Measurements from ENCODE around the gene CBLB.

CBLB gene

DNA sequence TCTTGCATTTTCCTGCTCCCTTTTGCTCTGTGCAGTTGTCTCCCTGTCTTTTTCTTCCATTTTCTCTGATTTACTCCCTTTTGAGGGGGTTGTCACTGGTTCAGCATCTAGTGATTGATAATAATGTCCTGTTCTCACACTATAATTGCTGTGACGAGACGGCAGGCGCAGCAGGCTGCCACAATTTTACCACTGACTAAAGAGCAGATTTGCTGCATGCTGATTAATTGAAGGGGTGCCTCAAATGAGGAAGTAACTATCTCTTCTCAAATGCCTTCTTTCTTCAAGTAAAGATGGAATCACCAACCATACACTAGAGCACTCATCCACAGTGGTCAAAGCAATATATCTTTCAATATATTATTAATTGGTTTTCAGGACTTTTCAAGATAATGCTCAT lies 219.3 kb downstream of the CBLB start:
- no peak overlapping the region for H3K23ac ChIP-seq (ENCODE audit: low read length)
- no peak overlapping the region for H3K9ac ChIP-seq (ENCODE audit: low read length)
- H2BK5ac ChIP-seq (ENCODE audit: low read depth, low read length, poor library complexity) = no peak overlapping the region
- H3K4me2 ChIP-seq (ENCODE audit: low read length) = no peak overlapping the region
- H2AK5ac ChIP-seq (ENCODE audit: low read length) = no peak overlapping the region
- H3K36me3 ChIP-seq (ENCODE audit: control insufficient read depth in 1 of 2, insufficient read depth in 2 of 2, low read length in 2 of 2) = no peaks in the 10 kb centered on the region
- H3K4ac ChIP-seq (ENCODE audit: low read depth, low read length) = no peak overlapping the region
- H3K79me1 ChIP-seq (ENCODE audit: low read length) = no peaks in the 10 kb centered on the region
- no peaks in the 10 kb centered on the region for H3K27me3 ChIP-seq (ENCODE audit: insufficient read depth, low read length)
- DNase-seq = no peak
- H2BK12ac ChIP-seq (ENCODE audit: low read length) = no peak overlapping the region
- H3K9me3 ChIP-seq (ENCODE audit: insufficient read depth, low read depth, low read length) = no peaks in the 10 kb centered on the region
- no peak overlapping the region for H3K14ac ChIP-seq (ENCODE audit: low read length)
- no CpG with 5 or more reads among the region's 3 CpGs for WGBS (ENCODE audit: extremely low coverage, insufficient coverage, insufficient read length)
- no peak overlapping the region for H3K4me3 ChIP-seq (ENCODE audit: low read depth, low read length)
- H4K8ac ChIP-seq (ENCODE audit: low read depth, low read length) = no peak overlapping the region
- no peak overlapping the region for H3K27ac ChIP-seq (ENCODE audit: low read depth, low read length)
- no peak overlapping the region for H4K12ac ChIP-seq (ENCODE audit: low read depth, low read length)
- no peak overlapping the region for H2AFZ ChIP-seq (ENCODE audit: insufficient read depth, low read length, poor library complexity)
- H3K4me1 ChIP-seq (ENCODE audit: control insufficient read depth in 1 of 2, insufficient read depth in 2 of 2, low read length in 2 of 2) = peaks cover 0 to 3% of the 10 kb centered on the region in 2 experiments
- H4K91ac ChIP-seq (ENCODE audit: low read depth, low read length) = no peak overlapping the region
- H3K18ac ChIP-seq (ENCODE audit: low read length) = no peak overlapping the region
- no peak overlapping the region for H2BK120ac ChIP-seq (ENCODE audit: insufficient read depth, low read length, poor library complexity)
- no peaks in the 10 kb centered on the region for H3K79me2 ChIP-seq (ENCODE audit: control insufficient read depth, insufficient read depth, low read length, poor library complexity)

DNA sequence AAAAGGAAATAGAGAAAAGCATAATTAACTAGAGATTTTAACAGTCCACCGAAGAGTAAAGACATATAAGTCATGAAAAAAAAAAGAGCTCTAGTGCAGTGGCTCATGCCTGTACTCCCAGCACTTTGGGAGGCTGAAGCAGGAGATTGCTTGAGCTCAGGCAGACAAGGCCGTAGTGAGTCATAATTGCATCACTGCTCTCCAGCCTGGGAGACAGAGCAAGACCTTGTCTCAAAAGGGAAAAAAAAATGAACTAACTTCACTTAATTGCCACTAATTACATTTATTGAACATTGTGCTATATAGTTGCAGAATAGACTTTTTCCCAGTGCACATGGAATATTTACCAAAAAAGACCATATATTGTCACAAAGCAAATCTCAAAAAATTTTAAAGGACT lies 221.8 kb downstream of the CBLB start:
- Histone ChIP-seq H2BK12ac (ENCODE audit: low read length) (no peak overlapping the region), H3K9ac (ENCODE audit: low read length) (no peak overlapping the region), H3K4me2 (ENCODE audit: low read length) (no peak overlapping the region), H3K9me3 (ENCODE audit: insufficient read depth, low read depth, low read length) (no peaks in the 10 kb centered on the region), H3K18ac (ENCODE audit: low read length) (no peak overlapping the region), H2BK120ac (ENCODE audit: insufficient read depth, low read length, poor library complexity) (no peak overlapping the region), H3K27me3 (ENCODE audit: insufficient read depth, low read length) (no peaks in the 10 kb centered on the region), H3K27ac (ENCODE audit: low read depth, low read length) (no peak overlapping the region), H2BK5ac (ENCODE audit: low read depth, low read length, poor library complexity) (no peak overlapping the region), H3K79me2 (ENCODE audit: control insufficient read depth, insufficient read depth, low read length, poor library complexity) (no peaks in the 10 kb centered on the region), H2AK5ac (ENCODE audit: low read length) (no peak overlapping the region), H3K36me3 (ENCODE audit: control insufficient read depth in 1 of 2, insufficient read depth in 2 of 2, low read length in 2 of 2) (no peaks in the 10 kb centered on the region), H3K79me1 (ENCODE audit: low read length) (no peaks in the 10 kb centered on the region), H3K4ac (ENCODE audit: low read depth, low read length) (no peak overlapping the region), H3K4me1 (ENCODE audit: control insufficient read depth in 1 of 2, insufficient read depth in 2 of 2, low read length in 2 of 2) (peaks cover 0 to 3% of the 10 kb centered on the region in 2 experiments), H4K91ac (ENCODE audit: low read depth, low read length) (no peak overlapping the region), H3K23ac (ENCODE audit: low read length) (no peak overlapping the region), H3K14ac (ENCODE audit: low read length) (no peak overlapping the region), H4K8ac (ENCODE audit: low read depth, low read length) (no peak overlapping the region), H2AFZ (ENCODE audit: insufficient read depth, low read length, poor library complexity) (no peak overlapping the region), H4K12ac (ENCODE audit: low read depth, low read length) (no peak overlapping the region), H3K4me3 (ENCODE audit: low read depth, low read length) (no peak overlapping the region)
- peak; percentile 61 to 71 for DNase-seq
- no CpG with 5 or more reads among the region's 2 CpGs for WGBS (ENCODE audit: extremely low coverage, insufficient coverage, insufficient read length)

DNA sequence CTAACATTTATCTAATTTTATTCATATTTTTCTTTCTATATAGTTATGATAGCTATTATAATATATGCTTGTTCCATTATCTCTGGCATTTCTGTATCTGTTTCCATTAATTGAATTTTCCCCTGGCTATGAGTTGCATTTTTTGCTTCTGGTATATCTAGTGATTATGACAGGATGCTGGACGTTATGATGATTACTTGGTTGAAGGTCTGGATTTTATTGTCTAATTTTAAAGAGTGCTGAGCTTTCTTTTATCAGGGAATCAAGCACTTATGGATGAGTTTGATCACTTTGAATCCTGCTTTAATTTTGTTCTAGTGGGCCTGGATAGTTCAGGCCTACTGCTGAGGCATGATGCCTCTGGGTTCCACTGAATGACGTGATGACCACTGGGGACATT lies 229.7 kb downstream of the CBLB start:
- no peak overlapping the region for H3K4ac ChIP-seq (ENCODE audit: low read depth, low read length)
- H3K9me3 ChIP-seq (ENCODE audit: insufficient read depth, low read depth, low read length) = no peaks in the 10 kb centered on the region
- no peak overlapping the region for H3K4me2 ChIP-seq (ENCODE audit: low read length)
- H3K36me3 ChIP-seq (ENCODE audit: control insufficient read depth in 1 of 2, insufficient read depth in 2 of 2, low read length in 2 of 2) = no peaks in the 10 kb centered on the region
- H4K8ac ChIP-seq (ENCODE audit: low read depth, low read length) = no peak overlapping the region
- no peak overlapping the region for H3K18ac ChIP-seq (ENCODE audit: low read length)
- H3K14ac ChIP-seq (ENCODE audit: low read length) = no peak overlapping the region
- DNase-seq = no peak
- H3K79me2 ChIP-seq (ENCODE audit: control insufficient read depth, insufficient read depth, low read length, poor library complexity) = no peaks in the 10 kb centered on the region
- no peak overlapping the region for H2BK5ac ChIP-seq (ENCODE audit: low read depth, low read length, poor library complexity)
- no peaks in the 10 kb centered on the region for H3K79me1 ChIP-seq (ENCODE audit: low read length)
- WGBS (ENCODE audit: extremely low coverage, insufficient coverage, insufficient read length) = no CpG with 5 or more reads among the region's 2 CpGs
- no peak overlapping the region for H2BK120ac ChIP-seq (ENCODE audit: insufficient read depth, low read length, poor library complexity)
- no peak overlapping the region for H3K4me3 ChIP-seq (ENCODE audit: low read depth, low read length)
- H3K27me3 ChIP-seq (ENCODE audit: insufficient read depth, low read length) = no peaks in the 10 kb centered on the region
- H3K23ac ChIP-seq (ENCODE audit: low read length) = no peak overlapping the region
- no peak overlapping the region for H4K12ac ChIP-seq (ENCODE audit: low read depth, low read length)
- no peak overlapping the region for H2AK5ac ChIP-seq (ENCODE audit: low read length)
- H3K27ac ChIP-seq (ENCODE audit: low read depth, low read length) = no peak overlapping the region
- H3K9ac ChIP-seq (ENCODE audit: low read length) = no peak overlapping the region
- H3K4me1 ChIP-seq (ENCODE audit: control insufficient read depth in 1 of 2, insufficient read depth in 2 of 2, low read length in 2 of 2) = no peaks in the 10 kb centered on the region
- no peak overlapping the region for H4K91ac ChIP-seq (ENCODE audit: low read depth, low read length)
- no peak overlapping the region for H2BK12ac ChIP-seq (ENCODE audit: low read length)
- no peak overlapping the region for H2AFZ ChIP-seq (ENCODE audit: insufficient read depth, low read length, poor library complexity)

DNA sequence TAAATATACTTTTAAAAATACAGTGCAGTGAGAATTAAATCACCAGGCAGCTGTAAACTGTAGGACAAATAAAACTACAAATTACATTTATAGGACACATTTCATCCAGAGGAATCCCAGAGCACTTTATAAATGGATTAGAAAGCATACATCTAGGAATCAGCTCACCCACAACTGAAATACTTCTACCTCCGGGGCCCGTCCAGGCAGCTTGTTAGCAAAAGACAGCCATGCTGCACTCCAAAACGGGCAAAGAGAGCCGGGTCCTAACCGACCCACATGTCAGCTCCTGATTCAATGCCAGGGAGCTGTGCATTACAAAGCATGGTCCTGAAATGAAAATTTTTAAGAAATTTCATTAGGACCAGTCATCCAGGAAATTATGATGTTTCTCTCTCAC lies 234.1 kb downstream of the CBLB start:
- Histone ChIP-seq H2BK12ac (ENCODE audit: low read length) (no peak overlapping the region), H3K9me3 (ENCODE audit: insufficient read depth, low read depth, low read length) (no peaks in the 10 kb centered on the region), H2BK120ac (ENCODE audit: insufficient read depth, low read length, poor library complexity) (no peak overlapping the region), H3K27me3 (ENCODE audit: insufficient read depth, low read length) (no peaks in the 10 kb centered on the region), H2BK5ac (ENCODE audit: low read depth, low read length, poor library complexity) (no peak overlapping the region), H3K79me1 (ENCODE audit: low read length) (no peaks in the 10 kb centered on the region), H2AFZ (ENCODE audit: insufficient read depth, low read length, poor library complexity) (no peak overlapping the region), H3K4ac (ENCODE audit: low read depth, low read length) (no peak overlapping the region), H3K36me3 (ENCODE audit: control insufficient read depth in 1 of 2, insufficient read depth in 2 of 2, low read length in 2 of 2) (no peaks in the 10 kb centered on the region), H4K8ac (ENCODE audit: low read depth, low read length) (no peak overlapping the region), H3K14ac (ENCODE audit: low read length) (no peak overlapping the region), H3K4me3 (ENCODE audit: low read depth, low read length) (no peak overlapping the region), H3K79me2 (ENCODE audit: control insufficient read depth, insufficient read depth, low read length, poor library complexity) (no peaks in the 10 kb centered on the region), H3K27ac (ENCODE audit: low read depth, low read length) (no peak overlapping the region), H2AK5ac (ENCODE audit: low read length) (no peak overlapping the region), H3K4me1 (ENCODE audit: control insufficient read depth in 1 of 2, insufficient read depth in 2 of 2, low read length in 2 of 2) (no peaks in the 10 kb centered on the region), H3K9ac (ENCODE audit: low read length) (no peak overlapping the region), H4K91ac (ENCODE audit: low read depth, low read length) (no peak overlapping the region), H3K4me2 (ENCODE audit: low read length) (no peak overlapping the region), H3K23ac (ENCODE audit: low read length) (no peak overlapping the region), H3K18ac (ENCODE audit: low read length) (no peak overlapping the region), H4K12ac (ENCODE audit: low read depth, low read length) (no peak overlapping the region)
- WGBS (ENCODE audit: extremely low coverage, insufficient coverage, insufficient read length) = no CpG with 5 or more reads among the region's 5 CpGs
- no peak for DNase-seq

Measured in trophoblast cell (in vitro differentiated cells and primary cell).